Neural cell (in vitro differentiated cells): Measurements from ENCODE around the gene TMEM170A. TPM values are rescaled to one million over a fixed set of nuclear protein-coding genes. Genes with fewer than 3 reads are reported as not detected.

Experiments
- H2AFZ ChIP-seq: fragments of 200-600, 300-800 bp; sonication (generic), shearing (Covaris generic); 2 replicates; pipeline ENCODE4 v1.6.0; 2014; ENCODE audit warnings: low read depth, mild to moderate bottlenecking, antibody characterized with exemption, low read length, moderate library complexity
- H3F3A ChIP-seq: fragments of 200-600 bp; shearing (Covaris generic); 2 replicates; pipeline ENCODE4 v1.6.1; 2016; ENCODE audit warnings: mild to moderate bottlenecking, moderate library complexity, mixed read lengths, antibody characterized with exemption, low read length; ENCODE audit not compliant: insufficient read depth, poor library complexity, severe bottlenecking
- H3K27ac ChIP-seq: fragments of 200-600, 300-800 bp; sonication (generic), shearing (Covaris generic); 2 replicates; pipeline ENCODE4 v1.5.1; 2014; ENCODE audit warnings: mild to moderate bottlenecking, low read length, moderate library complexity
- H3K27me3 ChIP-seq: fragments of 300-800, 200-600 bp; sonication (generic), shearing (Covaris generic); 2 replicates; pipeline ENCODE4 v1.6.0; 2014; ENCODE audit warnings: mild to moderate bottlenecking, low read depth, low read length, moderate library complexity; ENCODE audit not compliant: insufficient read depth
- H3K36me3 ChIP-seq: fragments of 300-800, 200-600 bp; sonication (generic), shearing (Covaris generic); 2 replicates; pipeline ENCODE4 v1.5.1; 2014; ENCODE audit warnings: mild to moderate bottlenecking, antibody characterized with exemption, low read length, moderate library complexity; ENCODE audit not compliant: insufficient read depth
- H3K4me2 ChIP-seq: fragments of 300-800, 200-600 bp; sonication (generic), shearing (Covaris generic); 2 replicates; pipeline ENCODE4 v1.6.0; 2014; ENCODE audit warnings: mild to moderate bottlenecking, low read length
- H3K4me3 ChIP-seq: fragments of 300-800, 200-600 bp; sonication (generic), shearing (Covaris generic); 2 replicates; pipeline ENCODE4 v1.5.1; 2014; ENCODE audit warnings: mild to moderate bottlenecking, low read length, moderate library complexity
- H3K79me2 ChIP-seq: fragments of 200-600 bp; shearing (Covaris generic); replicated peaks from 2 replicates; pipeline ENCODE4 v1.6.0; 2014; ENCODE audit warnings: mild to moderate bottlenecking, low read length, moderate library complexity; ENCODE audit not compliant: insufficient read depth
- H3K9ac ChIP-seq: fragments of 300-800, 200-600 bp; sonication (generic), shearing (Covaris generic); 2 replicates; pipeline ENCODE4 v1.6.1; 2016; ENCODE audit warnings: mild to moderate bottlenecking, low read length, mixed read lengths
- H3K9me2 ChIP-seq: fragments of 200-600 bp; shearing (Covaris generic); 2 replicates; pipeline ENCODE4 v1.6.1; 2016; ENCODE audit warnings: mild to moderate bottlenecking, low read length, mixed read lengths; ENCODE audit not compliant: insufficient read depth
- H3K9me3 ChIP-seq: fragments of 200-600, 300-800 bp; sonication (generic), shearing (Covaris generic); 2 replicates; pipeline ENCODE4 v1.6.1; 2016; ENCODE audit warnings: mild to moderate bottlenecking, mixed run types, low read length, moderate library complexity, mixed read lengths
- H4K20me1 ChIP-seq: fragments of 200-600 bp; shearing (Covaris generic); 2 replicates; pipeline ENCODE4 v1.6.1; 2016; ENCODE audit warnings: mild to moderate bottlenecking, mixed run types; ENCODE audit not compliant: insufficient read depth
- EP300 ChIP-seq: fragments of 450-650 bp; conservative IDR thresholded peaks from 2 replicates; pipeline ENCODE4 v1.6.1; 2014; ENCODE audit warnings: antibody characterized with exemption, mild to moderate bottlenecking, moderate library complexity; ENCODE audit not compliant: poor library complexity, severe bottlenecking
- EZH2 ChIP-seq: fragments of 200-600, 300-800 bp; shearing (Covaris generic), sonication (generic); IDR thresholded peaks from 2 replicates; pipeline ENCODE4 v1.6.1; 2014; ENCODE audit warnings: antibody characterized with exemption, low read length, borderline replicate concordance, mild to moderate bottlenecking; ENCODE audit not compliant: insufficient read depth, poor library complexity, severe bottlenecking
- MXI1 ChIP-seq: fragments of 450-650 bp; conservative IDR thresholded peaks from 2 replicates; pipeline ENCODE4 v1.6.1; 2014; ENCODE audit warnings: antibody characterized with exemption, mild to moderate bottlenecking; ENCODE audit not compliant: poor library complexity, severe bottlenecking
- POLR2AphosphoS5 ChIP-seq: IDR thresholded peaks from 2 replicates; pipeline ENCODE4 v1.6.1; 2012
- RAD21 ChIP-seq: fragments of 450-650 bp; conservative IDR thresholded peaks from 2 replicates; pipeline ENCODE4 v1.6.1; 2014; ENCODE audit warnings: antibody characterized with exemption, mild to moderate bottlenecking, moderate library complexity
- SMC3 ChIP-seq: fragments of 450-650 bp; conservative IDR thresholded peaks from 2 replicates; pipeline ENCODE4 v1.6.1; 2014; ENCODE audit warnings: antibody characterized with exemption, mild to moderate bottlenecking, moderate library complexity; ENCODE audit not compliant: poor library complexity
- TAF1 ChIP-seq: IDR thresholded peaks from 2 replicates; pipeline ENCODE4 v1.6.1; 2012; ENCODE audit warnings: low read depth
- polyA plus RNA-seq: library from polyadenylated mRNA; depleted of rRNA; stranded (reverse); fragments of >200 nt; gene quantifications from 2 replicates; pipeline ENCODE4 v1.2.3, GENCODE V29; 2014
- TF ChIP-seq, protein P1 (sequence below): IDR thresholded peaks from 2 replicates; pipeline ENCODE4 v1.6.1; 2012; ENCODE audit warnings: borderline replicate concordance
- TF ChIP-seq, protein P2 (sequence below): fragments of 450-650 bp; IDR thresholded peaks from 2 replicates; pipeline ENCODE4 v1.5.1; 2014; ENCODE audit warnings: antibody characterized with exemption, mild to moderate bottlenecking, moderate library complexity; ENCODE audit not compliant: poor library complexity, severe bottlenecking

Gene TMEM170A
- polyA plus RNA-seq, 1 donor from 2014 or later, result 35.9 TPM

- Histone ChIP-seq H3K9ac (no peak overlapping the region), H3K79me2 (peaks cover 17% of the 10 kb centered on the region), H2AFZ (no peak overlapping the region), H3K4me3 (no peak overlapping the region), H4K20me1 (no peaks in the 10 kb centered on the region), H3K27me3 (no peaks in the 10 kb centered on the region), H3K36me3 (no peaks in the 10 kb centered on the region), H3K27ac (no peak overlapping the region), H3K9me3 (no peaks in the 10 kb centered on the region), H3K9me2 (no peaks in the 10 kb centered on the region), H3K4me2 (no peak overlapping the region), H3F3A (no peaks in the 10 kb centered on the region)
- TF ChIP-seq MXI1, result no peak
- TF ChIP-seq EZH2, result no peak
- no peak for TF ChIP-seq SMC3
- no peak for TF ChIP-seq EP300
- TF ChIP-seq, protein P1, sequence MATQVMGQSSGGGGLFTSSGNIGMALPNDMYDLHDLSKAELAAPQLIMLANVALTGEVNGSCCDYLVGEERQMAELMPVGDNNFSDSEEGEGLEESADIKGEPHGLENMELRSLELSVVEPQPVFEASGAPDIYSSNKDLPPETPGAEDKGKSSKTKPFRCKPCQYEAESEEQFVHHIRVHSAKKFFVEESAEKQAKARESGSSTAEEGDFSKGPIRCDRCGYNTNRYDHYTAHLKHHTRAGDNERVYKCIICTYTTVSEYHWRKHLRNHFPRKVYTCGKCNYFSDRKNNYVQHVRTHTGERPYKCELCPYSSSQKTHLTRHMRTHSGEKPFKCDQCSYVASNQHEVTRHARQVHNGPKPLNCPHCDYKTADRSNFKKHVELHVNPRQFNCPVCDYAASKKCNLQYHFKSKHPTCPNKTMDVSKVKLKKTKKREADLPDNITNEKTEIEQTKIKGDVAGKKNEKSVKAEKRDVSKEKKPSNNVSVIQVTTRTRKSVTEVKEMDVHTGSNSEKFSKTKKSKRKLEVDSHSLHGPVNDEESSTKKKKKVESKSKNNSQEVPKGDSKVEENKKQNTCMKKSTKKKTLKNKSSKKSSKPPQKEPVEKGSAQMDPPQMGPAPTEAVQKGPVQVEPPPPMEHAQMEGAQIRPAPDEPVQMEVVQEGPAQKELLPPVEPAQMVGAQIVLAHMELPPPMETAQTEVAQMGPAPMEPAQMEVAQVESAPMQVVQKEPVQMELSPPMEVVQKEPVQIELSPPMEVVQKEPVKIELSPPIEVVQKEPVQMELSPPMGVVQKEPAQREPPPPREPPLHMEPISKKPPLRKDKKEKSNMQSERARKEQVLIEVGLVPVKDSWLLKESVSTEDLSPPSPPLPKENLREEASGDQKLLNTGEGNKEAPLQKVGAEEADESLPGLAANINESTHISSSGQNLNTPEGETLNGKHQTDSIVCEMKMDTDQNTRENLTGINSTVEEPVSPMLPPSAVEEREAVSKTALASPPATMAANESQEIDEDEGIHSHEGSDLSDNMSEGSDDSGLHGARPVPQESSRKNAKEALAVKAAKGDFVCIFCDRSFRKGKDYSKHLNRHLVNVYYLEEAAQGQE, result no peak
- no peak for TF ChIP-seq RAD21
- TF ChIP-seq TAF1, result no peak
- TF ChIP-seq POLR2AphosphoS5, result no peak
- TF ChIP-seq, protein P2, sequence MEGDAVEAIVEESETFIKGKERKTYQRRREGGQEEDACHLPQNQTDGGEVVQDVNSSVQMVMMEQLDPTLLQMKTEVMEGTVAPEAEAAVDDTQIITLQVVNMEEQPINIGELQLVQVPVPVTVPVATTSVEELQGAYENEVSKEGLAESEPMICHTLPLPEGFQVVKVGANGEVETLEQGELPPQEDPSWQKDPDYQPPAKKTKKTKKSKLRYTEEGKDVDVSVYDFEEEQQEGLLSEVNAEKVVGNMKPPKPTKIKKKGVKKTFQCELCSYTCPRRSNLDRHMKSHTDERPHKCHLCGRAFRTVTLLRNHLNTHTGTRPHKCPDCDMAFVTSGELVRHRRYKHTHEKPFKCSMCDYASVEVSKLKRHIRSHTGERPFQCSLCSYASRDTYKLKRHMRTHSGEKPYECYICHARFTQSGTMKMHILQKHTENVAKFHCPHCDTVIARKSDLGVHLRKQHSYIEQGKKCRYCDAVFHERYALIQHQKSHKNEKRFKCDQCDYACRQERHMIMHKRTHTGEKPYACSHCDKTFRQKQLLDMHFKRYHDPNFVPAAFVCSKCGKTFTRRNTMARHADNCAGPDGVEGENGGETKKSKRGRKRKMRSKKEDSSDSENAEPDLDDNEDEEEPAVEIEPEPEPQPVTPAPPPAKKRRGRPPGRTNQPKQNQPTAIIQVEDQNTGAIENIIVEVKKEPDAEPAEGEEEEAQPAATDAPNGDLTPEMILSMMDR, result no peak
Observed at GRCh38 chr16:75415169-75415905, 49.2 kb downstream of the TMEM170A start.

DNA sequence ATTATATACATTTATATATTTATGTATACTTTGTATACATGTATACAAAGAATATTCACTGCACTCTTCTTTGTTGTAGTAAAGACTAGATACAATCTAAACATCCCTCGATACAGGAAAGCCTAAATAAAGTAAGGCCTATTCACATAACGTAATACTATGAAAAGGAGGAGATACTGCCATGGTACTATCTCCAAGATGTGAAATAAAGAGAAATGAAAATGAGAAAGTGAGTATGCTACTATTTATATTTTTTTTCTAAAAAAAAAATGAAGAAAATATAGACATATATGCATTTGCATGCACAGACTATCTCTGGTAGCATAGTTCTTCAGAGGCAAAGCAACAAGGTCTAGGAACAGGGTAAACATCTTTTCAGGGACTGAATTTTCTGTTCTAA is 50.5 kb downstream of the TMEM170A start:
- Histone ChIP-seq H3K9me3 (no peaks in the 10 kb centered on the region), H2AFZ (no peak overlapping the region), H3F3A (no peaks in the 10 kb centered on the region), H3K27ac (no peak overlapping the region), H4K20me1 (no peaks in the 10 kb centered on the region), H3K4me2 (no peak overlapping the region), H3K9ac (no peak overlapping the region), H3K36me3 (no peaks in the 10 kb centered on the region), H3K4me3 (no peak overlapping the region), H3K79me2 (peaks cover 11% of the 10 kb centered on the region), H3K27me3 (no peaks in the 10 kb centered on the region), H3K9me2 (no peaks in the 10 kb centered on the region)
- TF ChIP-seq MXI1, result no peak
- no peak for TF ChIP-seq TAF1
- no peak for TF ChIP-seq EP300
- TF ChIP-seq, protein P1, result no peak
- TF ChIP-seq, protein P2, result no peak
- no peak for TF ChIP-seq EZH2
